HG02642 (cell line): Measurements from ENCODE around the gene KCNC4.
A peak's percentile ranks its signal among the peaks of the same experiment; 100 is the strongest.

ENCODE experiments used
- ATAC-seq: cut with Tn5 transposase; IDR thresholded peaks from one replicate; pipeline ENCODE4 v1.9.1; 2021; ENCODE audit warnings: mild to moderate bottlenecking; ENCODE audit not compliant: unreplicated experiment, poor library complexity

Gene KCNC4

DNA sequence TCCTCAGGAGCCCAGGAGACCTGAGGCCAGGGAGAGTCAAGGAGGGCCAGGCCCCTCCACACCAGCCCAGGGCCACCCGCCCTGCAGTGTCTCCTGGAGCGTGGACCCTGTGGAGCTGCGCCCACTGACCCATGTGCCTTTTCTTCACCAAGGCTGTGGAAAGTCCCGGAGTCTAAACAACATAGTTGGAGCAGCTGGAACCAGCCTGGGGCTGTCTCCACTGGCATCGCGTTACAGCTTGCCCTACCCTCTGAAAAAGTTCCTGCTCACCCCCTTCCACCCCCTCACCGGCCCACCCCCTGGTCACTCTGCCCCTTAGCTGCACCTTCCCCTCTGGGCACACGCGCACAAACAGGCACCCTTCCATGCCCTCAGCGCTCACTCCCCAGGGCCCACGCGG lies 18.3 kb downstream of the KCNC4 start:
- ATAC-seq: no peak

DNA sequence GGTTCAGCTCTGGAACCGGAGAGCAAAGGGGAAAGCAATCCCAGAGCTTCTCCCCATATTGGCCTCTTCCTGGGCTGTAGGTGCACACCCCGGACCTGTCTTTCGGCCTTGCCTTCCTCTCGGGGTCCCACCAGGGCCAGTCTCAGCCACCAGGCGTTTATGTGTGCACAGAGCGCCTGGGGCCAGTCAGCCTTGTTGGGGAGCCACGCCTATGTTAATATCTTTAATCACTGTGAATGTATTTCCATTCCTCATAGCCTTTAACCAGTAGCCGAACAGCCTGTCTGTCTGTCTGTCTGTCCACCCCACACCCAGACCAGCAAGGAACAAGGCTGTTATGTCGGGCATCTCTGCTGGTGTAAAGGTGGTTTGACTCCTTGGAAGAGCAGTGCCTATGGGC lies 18.8 kb downstream of the KCNC4 start:
- ATAC-seq: no peak

DNA sequence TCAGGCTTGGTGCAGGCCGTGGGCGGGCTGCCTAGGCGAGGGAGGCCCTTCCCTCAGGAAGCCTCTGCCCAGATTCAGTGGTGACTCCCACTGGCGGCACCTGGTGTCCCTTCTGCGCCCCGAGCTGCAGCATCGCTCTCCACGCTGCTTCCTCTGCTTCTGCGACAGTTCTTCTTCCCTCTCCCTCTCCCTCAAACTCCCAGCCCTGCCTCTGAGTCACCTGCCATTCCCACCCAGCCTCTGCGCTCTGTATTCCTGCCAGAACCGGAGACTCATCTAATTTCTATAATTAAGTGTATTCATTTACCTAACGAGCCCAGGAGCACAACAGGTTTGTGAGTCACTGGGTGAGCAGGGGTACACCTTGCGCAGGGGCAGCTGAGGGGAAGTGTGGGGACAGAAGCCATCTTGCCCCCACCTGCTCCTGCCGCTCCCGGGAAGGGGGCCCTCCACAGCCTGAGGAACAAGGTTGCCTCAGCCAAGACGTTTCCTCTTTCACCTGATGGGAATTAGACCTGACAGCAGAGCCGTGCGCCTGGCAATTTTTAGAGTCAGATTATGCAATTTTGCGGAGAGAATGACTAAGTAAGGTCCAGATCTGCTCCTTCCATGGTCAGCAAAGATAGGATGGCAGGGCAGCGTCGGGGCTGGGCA lies 19.4 kb downstream of the KCNC4 start:
- ATAC-seq: no peak

DNA sequence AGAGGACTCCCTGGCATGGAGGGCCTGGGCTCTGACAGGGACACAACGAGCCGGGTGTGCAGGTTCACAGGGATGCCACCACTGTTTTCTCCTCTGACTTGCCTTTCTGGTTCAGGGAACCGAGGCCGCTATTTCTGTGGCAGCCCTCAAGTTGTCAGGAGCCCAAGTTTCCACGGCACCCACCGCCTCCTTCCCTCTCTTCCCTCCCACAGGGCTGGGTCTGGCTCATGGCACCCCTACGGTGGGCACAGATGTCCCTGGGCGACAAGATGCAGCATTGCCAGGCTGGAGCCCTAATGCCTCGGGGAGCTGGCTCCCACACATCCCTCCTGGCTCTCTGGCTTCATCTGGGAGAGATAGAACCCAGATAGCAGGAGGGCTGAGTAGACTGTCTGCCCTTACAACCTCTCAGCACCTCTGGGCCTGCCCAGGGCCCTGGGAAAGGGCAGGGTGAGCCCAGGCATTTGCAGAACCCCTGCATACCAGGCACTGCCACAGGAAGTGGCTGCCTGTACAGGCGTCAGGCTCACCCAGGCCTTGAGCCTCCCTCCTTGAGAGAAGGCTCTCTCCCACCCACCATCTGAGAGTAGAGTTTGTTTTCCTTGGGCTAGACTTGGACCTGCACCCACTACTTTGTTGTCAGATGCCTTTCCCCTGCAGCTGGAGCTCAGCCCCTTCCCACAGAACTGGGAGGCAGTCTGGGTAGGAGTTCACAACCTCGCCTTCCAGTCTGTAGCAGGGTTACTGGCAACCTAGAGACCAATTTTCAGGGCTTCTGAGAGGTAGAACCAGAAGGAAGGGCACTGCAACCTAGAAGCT lies 20.5 kb downstream of the KCNC4 start:
- ATAC-seq: no peak

DNA sequence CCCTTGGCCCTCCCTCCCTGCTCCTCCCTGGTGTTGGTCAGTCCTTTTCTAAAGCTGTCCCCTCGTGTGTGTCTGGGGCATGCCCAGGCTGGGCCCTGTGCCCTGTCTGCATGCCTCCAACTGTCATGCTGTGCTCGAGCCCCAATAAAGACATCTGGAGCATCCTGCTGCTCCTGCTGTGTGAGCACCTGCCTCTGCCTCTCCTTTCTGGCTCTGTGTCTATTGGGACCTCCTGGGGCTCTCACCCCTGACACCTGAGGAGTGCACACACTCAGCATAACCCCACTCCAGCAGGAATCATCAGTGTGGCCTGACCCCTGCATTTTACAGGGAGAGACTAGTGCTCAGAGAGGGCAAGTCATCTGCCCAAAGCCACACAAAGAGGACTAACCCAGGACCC lies 23.7 kb downstream of the KCNC4 start:
- ATAC-seq: no peak

DNA sequence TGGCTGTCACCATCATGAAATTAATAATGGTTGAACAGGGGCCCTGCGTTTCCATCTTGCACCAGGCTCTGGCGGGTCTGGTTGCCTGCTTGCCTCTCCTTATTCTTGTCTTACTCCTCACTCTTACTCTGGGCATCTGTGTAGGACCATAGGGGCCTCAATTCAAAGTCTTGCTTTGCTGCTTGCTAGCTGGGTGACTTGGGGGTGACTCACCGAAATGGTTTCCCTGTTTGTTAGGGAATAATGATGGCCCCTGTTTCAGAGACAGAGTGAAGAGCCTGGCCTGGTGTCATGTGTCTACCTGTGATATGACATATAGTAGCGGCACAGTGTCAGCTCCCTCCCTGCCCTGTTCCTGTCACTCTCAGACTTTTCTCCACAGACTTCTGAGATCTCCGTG lies 24.6 kb downstream of the KCNC4 start:
- no peak for ATAC-seq

DNA sequence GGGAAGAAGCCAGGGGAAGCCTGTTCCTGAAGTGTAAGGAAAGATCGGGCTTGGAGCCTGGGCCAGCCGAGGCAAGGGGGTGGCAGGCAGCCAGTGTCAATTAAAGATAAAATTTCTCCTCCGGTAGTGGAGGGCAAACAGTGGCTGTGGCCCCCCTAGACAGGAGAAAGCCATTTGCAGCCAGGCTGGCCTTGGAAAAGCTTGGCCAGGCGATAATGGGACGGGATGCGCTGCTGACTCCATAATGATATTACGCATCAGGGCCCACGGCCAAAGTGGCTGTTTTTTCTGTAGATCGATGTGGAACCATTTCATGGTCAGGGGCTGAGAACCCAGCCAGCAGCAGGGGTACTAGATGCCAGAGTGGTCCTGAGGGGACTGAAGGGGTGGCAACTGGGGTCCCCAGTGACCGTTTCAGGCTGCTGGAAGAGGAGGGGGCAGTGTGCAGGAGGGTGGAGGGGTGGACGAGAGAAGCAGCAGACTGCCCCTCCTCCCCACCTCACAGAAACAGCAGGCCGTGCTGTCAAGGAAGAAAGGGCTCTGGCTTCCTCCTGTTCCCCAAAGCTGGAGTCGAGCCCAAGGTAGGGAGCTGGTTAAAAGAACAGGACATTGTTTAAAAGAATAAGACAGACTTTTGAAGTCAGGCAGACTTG lies 25.2 kb downstream of the KCNC4 start:
- ATAC-seq: no peak

DNA sequence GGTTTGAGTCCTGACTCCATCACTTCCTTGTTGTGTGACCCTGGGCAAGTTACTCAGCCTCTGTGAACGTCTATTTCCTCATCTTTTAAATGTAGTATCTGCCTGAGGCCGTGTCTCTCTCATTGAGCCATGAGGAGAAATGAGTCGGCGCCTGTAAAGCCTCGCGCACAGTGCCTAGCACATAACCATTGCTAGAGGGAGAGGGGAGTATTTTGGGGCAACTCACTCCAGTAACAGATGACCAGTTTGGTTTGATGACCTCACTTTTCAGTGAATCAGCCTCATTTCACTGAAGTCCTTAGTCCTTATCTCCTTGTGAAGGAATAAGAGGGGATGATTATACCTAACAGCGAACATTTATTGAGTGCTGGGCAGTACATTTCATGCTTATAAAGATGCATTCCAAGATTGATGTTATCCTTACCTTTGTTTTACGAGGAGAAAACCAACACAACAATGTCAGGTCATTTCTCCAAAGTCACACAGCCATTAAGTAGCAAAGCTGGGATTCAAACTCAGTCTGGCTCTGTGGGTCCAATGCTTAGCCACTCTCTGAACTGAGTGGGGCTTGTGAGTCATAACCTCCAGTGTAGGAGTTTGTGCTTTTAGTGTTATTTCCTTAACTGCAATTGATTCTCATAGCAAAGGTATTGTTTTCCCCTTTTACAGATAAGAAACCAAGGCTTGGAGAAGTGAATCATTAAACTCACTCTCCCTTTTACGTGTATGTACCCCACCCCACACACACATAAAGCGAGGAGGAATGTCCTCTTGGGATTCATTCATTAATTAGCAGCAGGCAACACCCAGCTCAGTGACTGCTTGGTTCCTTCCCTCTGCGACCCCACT lies 25.9 kb downstream of the KCNC4 start:
- ATAC-seq: peak; percentile 39

DNA sequence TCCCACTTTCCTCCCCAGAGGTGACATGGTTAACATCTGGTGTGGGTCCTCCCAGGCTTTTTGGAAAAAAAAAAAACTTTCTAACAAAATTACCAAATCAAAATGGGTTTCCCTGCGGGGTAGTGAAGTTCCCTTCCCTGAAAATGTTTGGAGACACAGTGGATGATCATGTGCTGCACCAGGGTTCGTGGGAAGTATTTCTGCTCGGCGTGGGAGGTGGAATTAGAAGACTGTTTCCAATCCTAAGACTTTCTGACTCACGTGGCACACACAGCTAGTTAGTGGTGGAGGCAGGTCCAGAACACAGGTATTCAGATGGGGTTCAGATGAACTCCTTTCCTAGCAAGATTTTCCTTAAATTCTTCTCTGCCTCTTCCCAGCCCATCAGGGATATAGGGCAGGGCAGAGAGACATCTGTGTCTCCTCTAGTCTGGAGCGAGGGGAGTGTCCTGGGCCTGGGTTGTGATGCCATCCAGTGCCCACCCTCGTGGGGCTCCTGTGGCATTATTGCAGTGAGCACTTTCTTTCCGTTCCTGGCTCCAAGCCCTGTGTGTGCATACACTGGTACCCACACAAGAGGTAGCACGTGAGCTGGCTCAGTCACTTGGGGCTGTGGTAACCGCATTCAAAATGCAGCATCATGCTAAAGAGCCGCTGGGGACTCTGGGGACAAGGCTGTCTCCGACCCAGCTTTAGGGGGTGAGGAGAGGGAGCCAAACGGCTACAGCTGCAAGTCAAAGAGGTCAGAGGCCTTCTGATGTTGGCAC lies 27.5 kb downstream of the KCNC4 start:
- ATAC-seq: no peak

DNA sequence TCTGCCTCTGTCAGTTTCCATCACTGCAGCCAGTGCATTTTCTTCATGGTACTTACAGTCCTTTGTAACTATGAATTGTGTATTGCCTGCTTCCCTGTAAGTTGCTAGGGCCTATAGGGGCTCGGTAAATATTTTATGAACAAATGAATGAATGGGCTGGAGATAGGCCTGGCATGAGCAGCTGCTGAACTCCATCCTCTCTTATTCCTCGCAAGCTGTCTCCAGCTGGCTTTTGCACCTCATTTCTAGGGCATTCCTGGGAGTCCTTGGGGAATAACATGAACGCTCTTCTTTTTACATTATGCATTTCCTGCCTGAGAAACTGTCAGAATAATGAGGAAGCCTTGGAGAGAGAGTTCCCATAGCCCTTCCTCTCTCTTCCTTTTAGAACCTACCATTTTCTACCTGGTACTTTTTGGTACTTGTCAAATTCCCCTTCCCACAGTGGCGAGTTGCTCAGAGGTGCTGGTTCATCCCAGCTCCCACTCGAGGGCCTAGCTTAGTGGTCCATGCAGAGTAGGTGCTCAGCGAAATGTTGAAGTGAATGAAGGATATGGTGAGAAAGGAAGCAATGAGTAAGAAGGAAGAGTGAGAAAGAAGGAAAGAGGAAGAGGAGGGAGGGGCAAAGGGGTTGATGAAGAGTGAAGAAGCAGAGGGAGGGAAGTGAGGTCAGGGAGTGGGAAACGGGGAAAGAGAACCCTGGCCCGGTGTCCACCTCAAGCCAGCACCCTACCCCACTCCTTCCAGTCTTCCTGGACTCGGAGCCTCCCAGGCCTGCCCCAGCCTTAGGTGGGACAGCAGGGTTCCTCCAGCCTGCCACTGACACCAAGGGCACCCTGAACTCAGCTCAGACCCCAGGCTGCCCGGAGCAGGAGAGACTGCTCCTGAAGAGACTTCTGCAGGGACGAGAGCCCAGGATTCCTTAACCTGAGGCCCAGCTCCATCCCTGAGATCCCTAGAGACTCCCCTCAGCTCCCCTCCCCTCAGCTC lies 29.6 kb downstream of the KCNC4 start:
- ATAC-seq: no peak

DNA sequence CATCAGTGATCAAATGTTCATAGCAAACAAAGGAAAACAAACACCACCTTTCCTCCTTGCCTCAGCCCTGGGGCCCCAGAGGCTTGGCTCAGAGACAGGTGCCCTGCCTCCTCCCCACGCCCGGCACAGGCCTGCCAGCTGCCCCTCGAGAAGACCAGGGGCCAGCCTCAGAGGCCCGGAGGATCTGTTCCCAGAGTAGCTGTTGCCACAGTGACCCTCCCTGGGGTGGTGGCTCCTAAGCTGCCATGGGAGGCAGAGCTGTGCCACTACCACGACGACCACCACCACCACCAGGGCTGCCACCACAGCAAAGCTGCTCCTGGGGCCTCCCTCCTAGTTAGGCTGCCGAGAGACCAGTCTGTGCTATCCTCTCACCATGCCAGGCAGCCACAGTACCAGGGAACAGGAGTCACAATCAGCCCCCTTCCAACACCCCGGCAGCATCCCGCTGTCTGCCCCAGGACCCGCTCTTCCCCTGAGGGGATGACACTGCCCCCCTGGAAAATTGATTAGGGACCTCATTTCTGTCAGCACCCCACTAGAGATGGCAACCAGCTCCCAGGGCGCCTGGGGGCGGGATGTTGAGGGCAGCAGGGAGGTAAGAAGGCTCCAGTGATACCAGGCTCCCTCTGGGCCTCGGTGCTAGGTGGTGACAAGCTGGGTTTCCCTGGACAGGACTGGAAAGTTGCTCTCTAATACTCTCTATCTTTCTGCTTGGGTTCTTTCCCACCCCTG lies 30.5 kb downstream of the KCNC4 start:
- ATAC-seq: no peak

DNA sequence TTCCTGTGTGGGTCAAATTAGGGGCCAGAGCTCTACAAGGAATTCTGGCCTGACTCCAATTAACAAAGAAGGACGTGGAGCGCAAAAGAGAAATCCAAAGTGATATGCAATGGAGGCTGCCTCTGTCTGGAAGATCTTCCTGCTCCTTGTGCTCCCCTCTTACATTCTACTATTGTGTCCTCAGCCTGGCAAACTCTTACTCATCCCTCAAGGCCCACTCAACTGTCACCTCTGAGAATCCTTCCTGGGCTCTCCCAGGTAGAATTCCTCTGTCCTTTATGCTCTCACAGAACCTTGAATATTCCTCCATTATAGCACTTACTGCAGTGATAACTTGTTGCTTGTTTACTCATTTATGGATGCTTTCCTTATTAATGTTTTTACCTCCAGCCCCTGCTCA lies 31.4 kb downstream of the KCNC4 start:
- ATAC-seq: no peak

DNA sequence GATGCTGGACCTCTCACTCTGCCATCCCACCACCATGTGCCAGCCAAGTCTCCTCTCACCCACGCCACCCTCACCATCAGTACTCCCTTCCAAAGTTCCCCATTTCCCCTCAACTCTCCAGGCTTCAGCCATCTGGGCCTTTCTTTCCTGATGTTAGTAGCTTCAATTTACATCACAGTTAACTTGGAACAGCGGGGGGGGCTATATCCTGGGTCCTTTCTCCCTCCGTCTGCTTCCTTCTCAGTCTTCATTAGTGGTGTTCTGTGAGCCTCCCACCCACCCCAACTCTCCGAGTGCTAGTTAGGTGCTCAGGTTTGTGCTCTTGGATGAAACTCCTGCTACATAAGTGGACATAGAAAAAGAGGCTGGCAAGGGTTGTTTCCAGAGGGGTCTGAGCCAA lies 31.9 kb downstream of the KCNC4 start:
- ATAC-seq: no peak

DNA sequence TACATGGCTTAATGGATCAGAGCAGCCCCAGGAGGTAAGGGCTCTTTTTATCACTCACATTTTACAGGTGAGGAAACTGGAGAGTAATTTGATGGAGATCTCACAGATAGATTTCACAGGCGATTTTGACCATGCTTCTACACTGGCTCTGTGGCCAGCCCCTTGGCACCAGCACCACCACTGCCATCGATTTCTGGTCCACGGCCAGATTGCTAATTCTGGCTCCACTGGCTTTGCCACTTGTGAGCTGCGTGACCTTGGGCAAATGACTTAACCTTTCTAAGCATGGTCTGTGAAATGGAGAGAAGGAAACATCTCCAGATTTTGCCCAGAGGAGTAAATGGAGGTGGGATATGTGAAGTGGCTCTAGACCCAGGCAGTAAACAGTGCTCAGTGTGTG lies 32.6 kb downstream of the KCNC4 start:
- ATAC-seq: no peak

DNA sequence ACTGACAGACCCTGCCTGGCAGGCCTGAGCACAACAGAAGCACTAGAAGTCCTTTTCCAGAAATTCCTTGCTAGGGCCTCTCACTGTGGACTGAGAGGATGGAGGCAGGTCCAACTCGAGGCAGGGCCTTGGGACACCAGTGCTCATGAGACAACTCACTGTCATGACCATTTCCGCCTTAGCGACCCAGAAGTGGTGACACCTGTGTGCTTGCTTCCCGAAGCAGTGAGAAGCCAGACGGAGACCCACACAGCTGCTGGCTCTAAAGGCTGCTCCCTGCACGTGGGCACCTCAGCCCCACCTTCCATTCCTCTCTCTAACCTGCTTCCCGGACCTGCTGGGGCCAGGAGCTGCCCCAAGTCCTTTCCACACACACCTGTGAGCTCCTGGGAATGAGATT lies 33.0 kb downstream of the KCNC4 start:
- peak; percentile 25 for ATAC-seq

DNA sequence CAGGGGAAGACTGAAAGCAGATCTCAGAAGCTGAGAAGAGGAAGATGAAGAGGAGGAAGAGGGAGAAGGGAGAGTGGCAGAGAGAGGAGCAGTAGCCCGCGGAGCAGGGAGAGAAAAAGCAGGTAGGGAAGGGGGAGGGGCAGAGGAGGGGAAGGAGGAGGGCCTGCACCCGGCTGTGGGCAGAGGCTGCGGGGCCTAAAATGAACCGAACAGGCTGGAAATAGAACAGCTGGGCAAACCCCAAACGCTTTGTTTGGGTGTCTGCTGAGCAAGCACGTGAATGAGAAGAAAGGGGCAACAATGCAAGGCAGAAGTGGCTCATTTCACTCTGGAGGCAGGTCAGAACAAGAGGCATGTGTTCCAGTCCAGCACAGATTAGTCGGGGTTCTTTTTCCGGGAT lies 33.5 kb downstream of the KCNC4 start:
- peak; percentile 56 for ATAC-seq

DNA sequence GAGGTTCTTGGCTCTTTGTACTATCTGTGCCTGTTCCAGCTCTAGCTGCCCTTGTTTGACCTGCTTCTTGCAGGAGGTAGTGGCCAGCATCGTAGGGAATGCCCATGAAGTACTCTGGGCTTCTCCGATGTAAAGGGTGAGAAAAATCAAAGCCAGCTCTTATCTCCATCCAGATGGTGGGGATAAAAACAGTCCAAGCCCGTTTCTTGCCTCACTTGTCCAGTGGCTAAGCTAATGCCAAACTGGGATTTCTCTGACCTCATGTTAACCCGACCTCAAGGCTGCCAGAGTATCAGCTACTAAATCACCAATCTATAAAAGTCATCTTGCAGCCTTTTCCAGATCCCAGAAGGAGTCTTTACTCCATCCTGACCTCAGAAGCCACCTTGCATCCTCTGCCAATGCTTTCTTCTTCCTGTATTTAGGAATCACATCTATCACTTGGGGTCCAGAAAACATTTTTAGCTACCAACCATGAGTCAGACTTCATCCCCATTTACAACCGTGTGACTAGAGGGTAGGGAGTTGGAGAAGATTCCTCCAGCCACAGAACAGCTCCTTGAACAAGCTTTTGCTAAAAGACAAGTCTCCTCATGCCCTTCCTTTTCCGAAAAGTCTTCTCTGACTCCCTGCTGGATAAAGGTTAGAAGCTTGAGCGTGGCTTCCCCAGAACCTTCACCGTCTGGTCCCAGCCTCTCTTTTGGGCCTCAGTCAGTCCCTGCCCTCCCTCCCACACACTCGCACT lies 35.9 kb downstream of the KCNC4 start:
- ATAC-seq: no peak
